Measurements from ENCODE around the gene DIAPH2.

DNA sequence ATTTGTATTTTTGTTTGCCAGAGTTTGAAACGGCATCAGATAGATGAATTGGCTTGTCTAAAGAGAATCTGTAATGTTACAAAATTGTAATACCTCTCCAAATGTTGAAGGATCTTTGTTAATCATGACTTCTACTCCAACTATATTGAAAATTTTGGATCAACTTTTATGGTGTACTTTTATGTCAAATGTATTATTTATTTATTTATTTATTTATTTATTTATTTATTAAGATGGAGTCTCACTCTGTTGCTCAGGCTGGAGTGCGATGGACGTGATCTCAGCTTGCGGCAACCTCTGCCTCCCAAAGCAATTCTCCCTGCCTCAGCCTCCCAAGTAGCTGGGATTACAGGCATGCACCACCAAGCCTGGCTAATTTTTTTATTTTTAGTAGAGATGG is 235.0 kb downstream of the DIAPH2 start:
- TF ChIP-seq, protein P1, sequence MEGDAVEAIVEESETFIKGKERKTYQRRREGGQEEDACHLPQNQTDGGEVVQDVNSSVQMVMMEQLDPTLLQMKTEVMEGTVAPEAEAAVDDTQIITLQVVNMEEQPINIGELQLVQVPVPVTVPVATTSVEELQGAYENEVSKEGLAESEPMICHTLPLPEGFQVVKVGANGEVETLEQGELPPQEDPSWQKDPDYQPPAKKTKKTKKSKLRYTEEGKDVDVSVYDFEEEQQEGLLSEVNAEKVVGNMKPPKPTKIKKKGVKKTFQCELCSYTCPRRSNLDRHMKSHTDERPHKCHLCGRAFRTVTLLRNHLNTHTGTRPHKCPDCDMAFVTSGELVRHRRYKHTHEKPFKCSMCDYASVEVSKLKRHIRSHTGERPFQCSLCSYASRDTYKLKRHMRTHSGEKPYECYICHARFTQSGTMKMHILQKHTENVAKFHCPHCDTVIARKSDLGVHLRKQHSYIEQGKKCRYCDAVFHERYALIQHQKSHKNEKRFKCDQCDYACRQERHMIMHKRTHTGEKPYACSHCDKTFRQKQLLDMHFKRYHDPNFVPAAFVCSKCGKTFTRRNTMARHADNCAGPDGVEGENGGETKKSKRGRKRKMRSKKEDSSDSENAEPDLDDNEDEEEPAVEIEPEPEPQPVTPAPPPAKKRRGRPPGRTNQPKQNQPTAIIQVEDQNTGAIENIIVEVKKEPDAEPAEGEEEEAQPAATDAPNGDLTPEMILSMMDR (IDR thresholded peaks at IDR 0.05), result no peak
- no peak for TF ChIP-seq POLR2AphosphoS5 (IDR thresholded peaks at IDR 0.05)

Measured in breast epithelium (tissue), 3 donors.